Measurements from ENCODE around the gene CEACAM6. TPM values are rescaled to one million over a fixed set of nuclear protein-coding genes. Genes with fewer than 3 reads are reported as not detected.

CEACAM6 gene
- not detected in 2 replicates for total RNA-seq

GRCh38 chr19:41755328-41755913, at the start of gene CEACAM6:
CEACAM6 (plus strand) TSS chr19:41755530; CDS start chr19:41755639, 109 bp downstream.

GRCh38 chr19:41708481-41708880, 46.8 kb upstream of the CEACAM6 start, which contains the start of gene CEACAM5:
CEACAM5 (plus strand) TSS chr19:41708626; CDS start chr19:41708732, 106 bp downstream.

GRCh38 chr19:41796362-41796761, 41.0 kb downstream of the CEACAM6 start, which contains the start of gene CEACAM3:
CEACAM3 (plus strand) TSS chr19:41796587; CDS start chr19:41796678, 91 bp downstream.

Other genes starting within 250 kb of the CEACAM6 start
- 0.32 TPM in 1 of 2 replicates, not detected in the other for gene CEACAM21, start 179.4 kb upstream of the CEACAM6 start, total RNA-seq
- gene CEACAM4, start 128.5 kb upstream of the CEACAM6 start, total RNA-seq = not detected in 2 replicates
- gene CEACAM7, start 67.3 kb upstream of the CEACAM6 start, total RNA-seq = 0.32 TPM in 1 of 2 replicates, not detected in the other
- not detected in 2 replicates for gene CEACAM5, start 46.9 kb upstream of the CEACAM6 start, total RNA-seq
- not detected in 2 replicates for gene CEACAM3, start 41.1 kb downstream of the CEACAM6 start, total RNA-seq
- not detected in 2 replicates for gene LYPD4, start 89.2 kb downstream of the CEACAM6 start, total RNA-seq
- not detected in 2 replicates for gene DMRTC2, start 89.5 kb downstream of the CEACAM6 start, total RNA-seq
- 356 and 1,098 TPM in 2 replicates for gene RPS19, start 104.7 kb downstream of the CEACAM6 start, total RNA-seq
- 0.15 TPM in 1 of 2 replicates, not detected in the other for gene CD79A, start 121.7 kb downstream of the CEACAM6 start, total RNA-seq
- gene ARHGEF1, start 127.7 kb downstream of the CEACAM6 start, total RNA-seq = 35.6 and 43.5 TPM in 2 replicates
- not detected in 2 replicates for gene ERFL, start 172.9 kb downstream of the CEACAM6 start, total RNA-seq
- gene RABAC1, start 203.8 kb downstream of the CEACAM6 start, total RNA-seq = 86.8 and 165 TPM in 2 replicates
- 0.15 TPM in 1 of 2 replicates, not detected in the other for gene ATP1A3, start 238.7 kb downstream of the CEACAM6 start, total RNA-seq

Measured in epithelial cell of umbilical artery (primary cell).